ENCODE data around the gene LSP1. TPM values are rescaled to one million over a fixed set of nuclear protein-coding genes. Genes with fewer than 3 reads are reported as not detected.

The LSP1 gene
- total and polyA plus RNA-seq, 2 of the 13 experiments (the other 11 are each of a cell fraction or from before 2014, with no cell fraction given), result 0.59 to 1.00 TPM

GRCh38 chr11:1825039-1825740 lies 27.7 kb upstream of the LSP1 start (continued):
- no peak for TF ChIP-seq ZNF407 (CRISPR knock-in tag; IDR thresholded peaks at IDR 0.05; ENCODE audit: not compliant biosample characterization)
- no peak for TF ChIP-seq ZNF160 (CRISPR knock-in tag; IDR thresholded peaks at IDR 0.05)
- TF ChIP-seq ZNF709 (CRISPR knock-in tag; IDR thresholded peaks at IDR 0.05), result 0 out of 2 replicates have a peak, but pooled peaks have one; percentile 45
- peak; percentile 70 for TF ChIP-seq ESRRA (CRISPR knock-in tag; IDR thresholded peaks at IDR 0.05; ENCODE audit: low read depth)
- no peak for TF ChIP-seq TFAP4 (IDR thresholded peaks at IDR 0.05; ENCODE audit: borderline replicate concordance, low read depth)
- peak; percentile 68; the same call in 1 of the 2 replicates for TF ChIP-seq HOXA3 (CRISPR knock-in tag; IDR thresholded peaks at IDR 0.05)
- no peak for TF ChIP-seq HHEX (CRISPR knock-in tag; IDR thresholded peaks at IDR 0.05)
- no peak for TF ChIP-seq ATF3 (CRISPR knock-in tag; IDR thresholded peaks at IDR 0.05)
- no peak for TF ChIP-seq EHMT2 (IDR thresholded peaks at IDR 0.05; ENCODE audit: borderline replicate concordance, low read depth, low read length)
- TF ChIP-seq NR1H2 (CRISPR knock-in tag; IDR thresholded peaks at IDR 0.05; ENCODE audit: borderline replicate concordance, low read depth), result no peak
- TF ChIP-seq ZBTB44 (CRISPR knock-in tag; IDR thresholded peaks at IDR 0.05), result no peak
- TF ChIP-seq TIGD3 (CRISPR knock-in tag; IDR thresholded peaks at IDR 0.05; ENCODE audit: borderline replicate concordance), result no peak
- no peak for TF ChIP-seq ZNF235 (CRISPR knock-in tag; IDR thresholded peaks at IDR 0.05; ENCODE audit: borderline replicate concordance)
- TF ChIP-seq REPIN1 (CRISPR knock-in tag; IDR thresholded peaks at IDR 0.05; ENCODE audit: borderline replicate concordance, low read depth), result peak; percentile 28; the same call in 1 of the 2 replicates
- TF ChIP-seq THAP11 (CRISPR knock-in tag; IDR thresholded peaks at IDR 0.05), result peak; percentile 65
- TF ChIP-seq ZSCAN25 (CRISPR knock-in tag; IDR thresholded peaks at IDR 0.05), result peak; percentile 98

Measured in HepG2 (cell line).